OCI-LY7 (cell line): ENCODE results near the gene NAT8. TPM values are rescaled to one million over a fixed set of nuclear protein-coding genes. Genes with fewer than 3 reads are reported as not detected.
"Not testable (repeated sequence)": the region's sequence is repeated elsewhere in the genome, so short reads cannot be mapped to it uniquely, and the experiment has no call there.

Source experiments
- BruUV-seq: library from RNA; stranded (reverse); fragments of 400-500 nt; replicated peaks from 2 replicates; lab custom pipeline; 2021; lab: Mats Ljungman, UMichigan
- CTCF ChIA-PET: fragments of 300-600 bp; sonication (Branson Sonifier 250); formaldehyde crosslinking; loops from one replicate; lab custom pipeline; 2022; ENCODE audit warnings: antibody characterized with exemption; ENCODE audit not compliant: unreplicated experiment; lab: Charles Lee
- POLR2A ChIA-PET: fragments of 300-600 bp; sonication (Branson Sonifier 250); formaldehyde crosslinking; loops from one replicate; lab custom pipeline; 2022; ENCODE audit warnings: antibody characterized with exemption; lab: Charles Lee
- DNase-seq: peaks from one replicate; pipeline ENCODE4 v3.0.0-alpha.2; 2015; ENCODE audit warnings: low spot score
- H2AFZ ChIP-seq: fragments of 200-600 bp; sonication (generic), shearing (Covaris generic); 2 replicates; pipeline ENCODE4 v1.6.1; 2014; ENCODE audit warnings: mild to moderate bottlenecking, antibody characterized with exemption, low read length, moderate library complexity
- H3K27ac ChIP-seq: fragments of 200-600 bp; sonication (generic); 2 replicates; pipeline ENCODE4 v1.5.1; 2014; ENCODE audit warnings: mixed run types, low read depth, mild to moderate bottlenecking, moderate library complexity, low read length, inconsistent platforms; ENCODE audit not compliant: poor library complexity, severe bottlenecking
- H3K36me3 ChIP-seq: fragments of 200-600 bp; sonication (generic); 2 replicates; pipeline ENCODE4 v1.6.1; 2014; ENCODE audit warnings: mild to moderate bottlenecking, antibody characterized with exemption, low read length, moderate library complexity, mixed read lengths; ENCODE audit not compliant: insufficient read depth
- H3K4me1 ChIP-seq: fragments of 200-600 bp; sonication (generic); 2 replicates; pipeline ENCODE4 v1.5.1; 2014; ENCODE audit warnings: mild to moderate bottlenecking, low read length; ENCODE audit not compliant: insufficient read depth, poor library complexity, severe bottlenecking
- H3K4me2 ChIP-seq: fragments of 200-600 bp; sonication (generic); 2 replicates; pipeline ENCODE4 v1.6.1; 2014; ENCODE audit warnings: mild to moderate bottlenecking, low read length
- H3K4me3 ChIP-seq: fragments of 200-600 bp; sonication (generic); 2 replicates; pipeline ENCODE4 v1.5.1; 2014; ENCODE audit warnings: mild to moderate bottlenecking, low read depth, low read length; ENCODE audit not compliant: poor library complexity, severe bottlenecking
- H3K79me2 ChIP-seq: fragments of 200-600 bp; sonication (generic); 2 replicates; pipeline ENCODE4 v1.6.1; 2016; ENCODE audit warnings: low read depth, mild to moderate bottlenecking, low read length, moderate library complexity, mixed read lengths; ENCODE audit not compliant: insufficient read depth
- H3K9me2 ChIP-seq: fragments of 200-600 bp; sonication (generic); 2 replicates; pipeline ENCODE4 v1.6.1; 2016; ENCODE audit warnings: mild to moderate bottlenecking, low read length, mixed read lengths; ENCODE audit not compliant: insufficient read depth
- H3K9me3 ChIP-seq: fragments of 200-600 bp; sonication (generic); 2 replicates; pipeline ENCODE4 v1.6.1; 2014; ENCODE audit warnings: mild to moderate bottlenecking, mixed run types, low read length, mixed read lengths
- H4K20me1 ChIP-seq: fragments of 200-600 bp; sonication (generic); 2 replicates; pipeline ENCODE4 v1.6.1; 2014; ENCODE audit warnings: mild to moderate bottlenecking, antibody characterized with exemption, low read length, moderate library complexity, mixed read lengths; ENCODE audit not compliant: insufficient read depth
- CTCF ChIP-seq: fragments of 200-600 bp; sonication (generic); conservative IDR thresholded peaks from 2 replicates; pipeline ENCODE4 v1.5.1; 2014; ENCODE audit warnings: mild to moderate bottlenecking, antibody characterized with exemption, low read length, moderate library complexity, mixed read lengths
- EZH2phosphoT487 ChIP-seq: fragments of 200-600 bp; sonication (generic); IDR thresholded peaks from 2 replicates; pipeline ENCODE4 v1.6.1; 2018; ENCODE audit warnings: low read depth, borderline replicate concordance, mild to moderate bottlenecking, mixed run types, antibody characterized with exemption, low read length, moderate library complexity, mixed read lengths
- intact Hi-C: fragments of 100-400 bp; cut with micrococcal nuclease; formaldehyde crosslinking; loops from one replicate; pipeline ENCODE4 v1.10.0; 2022; ENCODE audit not compliant: unreplicated experiment
- total RNA-seq, 2 experiments: library from RNA; depleted of rRNA in 1 of 2; stranded (reverse); fragments of >200 nt in 1 of 2; shearing (Covaris generic) in 1 of 2; gene quantifications; 2 replicates each; pipeline ENCODE4 v1.2.3, GENCODE V29; 2014 to 2022

Gene NAT8
- total RNA-seq, 2 experiments from 2014 or later = not detected

GRCh38 chr2:73651591-73652230 is 9.5 kb upstream of the NAT8 start:
- TF ChIP-seq CTCF = no peak
- no peak for TF ChIP-seq EZH2phosphoT487
- Histone ChIP-seq H3K4me1 (no peaks in the 10 kb centered on the region), H3K27ac (no peak overlapping the region), H3K9me3 (no peaks in the 10 kb centered on the region), H2AFZ (no peak overlapping the region), H3K36me3 (no peaks in the 10 kb centered on the region), H3K4me2 (no peak overlapping the region), H4K20me1 (no peaks in the 10 kb centered on the region), H3K4me3 (no peak overlapping the region), H3K79me2 (no peaks in the 10 kb centered on the region), H3K9me2 (no peaks in the 10 kb centered on the region)
- BruUV-seq = no TSS peak
- intact Hi-C loops = no loop called here
- DNase-seq = no peak
- POLR2A ChIA-PET = no interaction called here
- CTCF ChIA-PET = no interaction called here

GRCh38 chr2:73647690-73648089 is 5.5 kb upstream of the NAT8 start:
- H2AFZ ChIP-seq, intact Hi-C loops, CTCF ChIA-PET: not testable (repeated sequence)

More at GRCh38 chr2:73647690-73648089, 5.5 kb upstream of the NAT8 start:
- H3K9me3 ChIP-seq, H3K4me1 ChIP-seq, POLR2A ChIA-PET, H3K4me3 ChIP-seq, H3K36me3 ChIP-seq, DNase-seq, H3K79me2 ChIP-seq, BruUV-seq, H4K20me1 ChIP-seq, H3K27ac ChIP-seq, H3K4me2 ChIP-seq, H3K9me2 ChIP-seq: not testable (repeated sequence)
- TF ChIP-seq CTCF = 0 out of 2 replicates have a peak, but pooled peaks have one; percentile 14
